ENCODE measurements around the gene EXOC6.

Gene EXOC6

GRCh38 chr10:92829786-92830377 lies 18.4 kb upstream of the EXOC6 start:
- Mint-ChIP-seq H3K36me3 (ENCODE audit: low read depth) (no peaks in the 10 kb centered on the region), H3K27ac (no peak overlapping the region), H3K4me3 (no peak overlapping the region), H3K9me3 (no peaks in the 10 kb centered on the region), H3K4me1 (peaks cover 12% of the 10 kb centered on the region), H3K27me3 (ENCODE audit: low read depth, poor library complexity) (peaks cover 3% of the 10 kb centered on the region)
- TF ChIP-seq, protein P1, sequence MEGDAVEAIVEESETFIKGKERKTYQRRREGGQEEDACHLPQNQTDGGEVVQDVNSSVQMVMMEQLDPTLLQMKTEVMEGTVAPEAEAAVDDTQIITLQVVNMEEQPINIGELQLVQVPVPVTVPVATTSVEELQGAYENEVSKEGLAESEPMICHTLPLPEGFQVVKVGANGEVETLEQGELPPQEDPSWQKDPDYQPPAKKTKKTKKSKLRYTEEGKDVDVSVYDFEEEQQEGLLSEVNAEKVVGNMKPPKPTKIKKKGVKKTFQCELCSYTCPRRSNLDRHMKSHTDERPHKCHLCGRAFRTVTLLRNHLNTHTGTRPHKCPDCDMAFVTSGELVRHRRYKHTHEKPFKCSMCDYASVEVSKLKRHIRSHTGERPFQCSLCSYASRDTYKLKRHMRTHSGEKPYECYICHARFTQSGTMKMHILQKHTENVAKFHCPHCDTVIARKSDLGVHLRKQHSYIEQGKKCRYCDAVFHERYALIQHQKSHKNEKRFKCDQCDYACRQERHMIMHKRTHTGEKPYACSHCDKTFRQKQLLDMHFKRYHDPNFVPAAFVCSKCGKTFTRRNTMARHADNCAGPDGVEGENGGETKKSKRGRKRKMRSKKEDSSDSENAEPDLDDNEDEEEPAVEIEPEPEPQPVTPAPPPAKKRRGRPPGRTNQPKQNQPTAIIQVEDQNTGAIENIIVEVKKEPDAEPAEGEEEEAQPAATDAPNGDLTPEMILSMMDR (IDR thresholded peaks at IDR 0.05): no peak
- no peak for DNase-seq

GRCh38 chr10:92830478-92831389 lies 17.6 kb upstream of the EXOC6 start:
- Mint-ChIP-seq H3K36me3 (ENCODE audit: low read depth) (no peaks in the 10 kb centered on the region), H3K4me1 (peaks cover 12% of the 10 kb centered on the region), H3K27ac (no peak overlapping the region), H3K27me3 (ENCODE audit: low read depth, poor library complexity) (no peaks in the 10 kb centered on the region), H3K9me3 (no peaks in the 10 kb centered on the region), H3K4me3 (no peak overlapping the region)
- DNase-seq: no peak
- TF ChIP-seq, protein P1 (IDR thresholded peaks at IDR 0.05): no peak

- DNase-seq: no peak
- H3K36me3 Mint-ChIP-seq (ENCODE audit: low read depth): no peaks in the 10 kb centered on the region
- H3K4me3 Mint-ChIP-seq: no peak overlapping the region
- no peaks in the 10 kb centered on the region for H3K9me3 Mint-ChIP-seq
- peaks cover 12% of the 10 kb centered on the region for H3K4me1 Mint-ChIP-seq
- TF ChIP-seq, protein P1 (IDR thresholded peaks at IDR 0.05): no peak
- H3K27ac Mint-ChIP-seq: no peak overlapping the region
- H3K27me3 Mint-ChIP-seq (ENCODE audit: low read depth, poor library complexity): peaks cover 3% of the 10 kb centered on the region
These were observed 16.2 kb upstream of the EXOC6 start for GRCh38 chr10:92832121-92832520.

- DNase-seq: no peak
- H3K27me3 Mint-ChIP-seq (ENCODE audit: low read depth, poor library complexity): peaks cover 7% of the 10 kb centered on the region
- H3K9me3 Mint-ChIP-seq: no peaks in the 10 kb centered on the region
- H3K27ac Mint-ChIP-seq: no peak overlapping the region
- TF ChIP-seq, protein P1 (IDR thresholded peaks at IDR 0.05): no peak
- H3K36me3 Mint-ChIP-seq (ENCODE audit: low read depth): no peaks in the 10 kb centered on the region
- peaks cover 12% of the 10 kb centered on the region for H3K4me1 Mint-ChIP-seq
- no peak overlapping the region for H3K4me3 Mint-ChIP-seq
These were observed 15.2 kb upstream of the EXOC6 start for GRCh38 chr10:92832998-92833650.

GRCh38 chr10:92834331-92834730 lies 14.0 kb upstream of the EXOC6 start:
- Mint-ChIP-seq H3K9me3 (no peaks in the 10 kb centered on the region), H3K36me3 (ENCODE audit: low read depth) (no peaks in the 10 kb centered on the region), H3K4me1 (peaks cover 12% of the 10 kb centered on the region), H3K4me3 (no peak overlapping the region), H3K27ac (no peak overlapping the region), H3K27me3 (ENCODE audit: low read depth, poor library complexity) (peaks cover 10% of the 10 kb centered on the region)
- no peak for DNase-seq
- TF ChIP-seq, protein P1 (IDR thresholded peaks at IDR 0.05): no peak
